GM19395 (cell line): ENCODE data around the gene INSM2.

Experiments
- ATAC-seq: cut with Tn5 transposase; IDR thresholded peaks from one replicate; pipeline ENCODE4 v1.9.1; 2021; ENCODE audit warnings: mild to moderate bottlenecking, moderate library complexity; ENCODE audit not compliant: unreplicated experiment

Gene INSM2, protein sequence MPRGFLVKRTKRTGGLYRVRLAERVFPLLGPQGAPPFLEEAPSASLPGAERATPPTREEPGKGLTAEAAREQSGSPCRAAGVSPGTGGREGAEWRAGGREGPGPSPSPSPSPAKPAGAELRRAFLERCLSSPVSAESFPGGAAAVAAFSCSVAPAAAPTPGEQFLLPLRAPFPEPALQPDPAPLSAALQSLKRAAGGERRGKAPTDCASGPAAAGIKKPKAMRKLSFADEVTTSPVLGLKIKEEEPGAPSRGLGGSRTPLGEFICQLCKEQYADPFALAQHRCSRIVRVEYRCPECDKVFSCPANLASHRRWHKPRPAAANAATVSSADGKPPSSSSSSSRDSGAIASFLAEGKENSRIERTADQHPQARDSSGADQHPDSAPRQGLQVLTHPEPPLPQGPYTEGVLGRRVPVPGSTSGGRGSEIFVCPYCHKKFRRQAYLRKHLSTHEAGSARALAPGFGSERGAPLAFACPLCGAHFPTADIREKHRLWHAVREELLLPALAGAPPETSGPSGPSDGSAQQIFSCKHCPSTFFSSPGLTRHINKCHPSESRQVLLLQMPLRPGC

GRCh38 chr14:35533357-35534207, at the start of gene INSM2:
INSM2 (plus strand) TSS chr14:35534164; CDS start chr14:35534253, 89 bp downstream.
- ATAC-seq, result peak; percentile 76

GRCh38 chr14:35492569-35493014, 41.4 kb upstream of the INSM2 start:
- no peak for ATAC-seq

DNA sequence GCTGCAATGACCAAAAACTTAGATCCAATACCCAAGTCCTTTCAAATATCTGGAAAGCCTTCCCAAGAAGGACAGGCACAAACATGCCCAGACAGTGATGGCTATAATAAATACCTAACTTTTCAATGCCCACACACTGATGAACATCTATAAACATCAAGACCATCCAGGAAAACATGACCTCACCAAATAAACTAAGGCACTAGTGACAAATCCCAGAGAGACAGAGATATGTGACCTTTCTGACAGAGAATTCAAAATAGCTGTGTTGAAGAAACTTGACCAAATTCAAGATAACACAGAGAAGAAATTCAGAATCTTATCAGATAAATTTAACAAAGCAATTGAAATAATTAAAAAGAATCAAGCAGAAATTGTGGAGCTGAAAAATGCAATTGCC, 38.7 kb upstream of the INSM2 start:
- ATAC-seq, result no peak

GRCh38 chr14:35499180-35499579, 34.8 kb upstream of the INSM2 start:
- ATAC-seq, result no peak

DNA sequence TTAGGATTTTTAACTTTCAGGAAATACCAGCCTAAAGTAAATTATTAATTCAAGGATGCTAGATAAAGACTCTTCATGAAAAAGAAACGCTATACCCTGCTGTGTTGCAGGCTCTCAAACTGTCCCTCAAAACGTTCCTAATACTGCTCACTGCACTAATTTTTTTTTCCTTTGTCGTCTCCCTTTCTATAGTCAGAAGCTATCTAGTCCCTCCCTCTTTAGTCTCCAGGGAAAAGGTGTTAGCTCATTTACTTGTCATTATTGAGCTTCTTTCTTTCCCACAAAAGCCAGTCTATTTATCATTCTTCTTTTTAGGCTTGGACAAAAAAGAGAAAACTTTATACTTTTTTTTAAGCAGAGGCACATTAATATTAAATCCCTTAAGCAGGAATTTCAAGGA, 30.3 kb upstream of the INSM2 start:
- no peak for ATAC-seq

DNA sequence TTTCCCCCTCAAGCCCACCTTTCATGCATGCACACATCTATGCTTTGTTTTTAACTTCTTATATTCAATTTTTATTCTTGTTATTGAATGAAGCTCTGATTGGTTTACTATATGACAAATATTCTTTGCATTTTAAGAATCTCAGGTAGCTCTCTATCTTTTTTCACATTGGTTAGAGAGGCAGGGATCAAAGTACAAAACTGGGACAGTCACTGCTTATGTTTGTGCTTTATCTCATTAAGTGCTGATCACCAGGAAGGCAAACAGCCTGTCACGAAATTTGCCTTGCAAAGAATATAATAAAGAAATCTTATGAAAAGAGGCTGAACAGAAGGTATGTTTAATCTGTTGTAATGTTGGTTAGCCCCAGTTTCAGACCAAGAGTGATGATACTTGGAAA, 29.7 kb upstream of the INSM2 start:
- no peak for ATAC-seq

- no peak for ATAC-seq
These were observed 27.5 kb upstream of the INSM2 start for GRCh38 chr14:35506461-35506860.

DNA sequence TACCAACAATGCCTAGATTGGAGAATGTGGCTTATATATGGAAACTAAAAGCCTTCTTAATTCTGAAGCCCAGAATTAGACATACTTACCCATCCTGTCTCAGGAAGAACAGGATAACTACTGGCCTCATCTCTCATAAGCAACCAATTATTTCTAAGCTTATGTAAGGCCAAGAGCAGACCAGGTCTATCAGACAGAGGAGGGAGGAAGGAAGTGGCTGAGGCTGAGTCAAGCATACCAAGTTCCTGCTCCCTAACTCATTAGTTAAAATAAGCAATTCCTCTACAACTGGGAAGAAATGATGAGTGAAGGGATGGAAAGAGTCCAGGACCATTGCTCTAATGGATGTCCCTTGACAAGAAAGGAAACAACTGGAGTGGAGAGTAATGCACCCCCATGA, 27.0 kb upstream of the INSM2 start:
- ATAC-seq, result no peak

DNA sequence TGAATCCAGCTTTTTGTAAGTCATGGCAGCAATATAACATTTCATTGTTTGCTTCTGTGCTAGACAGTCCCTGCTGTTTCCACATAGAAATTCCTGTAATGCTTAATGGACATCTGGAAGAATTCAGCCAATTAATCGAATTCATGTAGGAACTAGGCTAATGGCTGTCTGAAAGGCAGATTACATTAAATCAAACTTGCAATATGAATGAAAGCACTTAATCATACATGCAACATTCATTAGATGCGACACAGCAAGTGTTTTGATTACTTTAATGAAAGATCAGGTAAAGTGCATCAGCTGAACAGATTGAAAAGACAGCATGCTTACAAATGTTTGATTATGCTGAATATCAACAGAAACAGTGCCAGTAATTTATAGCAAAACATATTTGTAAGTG, 24.1 kb upstream of the INSM2 start:
- no peak for ATAC-seq

DNA sequence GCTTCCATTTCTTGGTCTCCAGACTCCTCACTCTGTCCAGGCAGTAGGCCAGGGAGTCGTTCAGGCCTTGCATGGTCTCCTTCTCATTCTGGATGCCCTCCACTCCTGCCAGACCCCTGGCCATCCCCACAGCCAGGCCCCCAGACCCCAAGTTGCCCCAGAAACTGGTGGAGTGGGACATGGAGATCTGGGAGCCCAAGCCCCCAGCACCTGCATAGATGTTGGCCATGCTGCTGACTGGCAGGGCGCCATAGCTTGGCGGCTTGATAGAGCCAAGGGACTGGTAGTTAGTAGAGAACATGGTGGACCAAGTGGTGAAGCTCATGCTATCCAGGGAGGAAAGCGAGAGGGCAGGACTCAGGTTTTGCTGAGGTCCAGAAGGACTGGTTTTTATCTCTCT, 21.2 kb upstream of the INSM2 start:
- ATAC-seq, result no peak

GRCh38 chr14:35515916-35516315, 18.0 kb upstream of the INSM2 start:
- no peak for ATAC-seq

DNA sequence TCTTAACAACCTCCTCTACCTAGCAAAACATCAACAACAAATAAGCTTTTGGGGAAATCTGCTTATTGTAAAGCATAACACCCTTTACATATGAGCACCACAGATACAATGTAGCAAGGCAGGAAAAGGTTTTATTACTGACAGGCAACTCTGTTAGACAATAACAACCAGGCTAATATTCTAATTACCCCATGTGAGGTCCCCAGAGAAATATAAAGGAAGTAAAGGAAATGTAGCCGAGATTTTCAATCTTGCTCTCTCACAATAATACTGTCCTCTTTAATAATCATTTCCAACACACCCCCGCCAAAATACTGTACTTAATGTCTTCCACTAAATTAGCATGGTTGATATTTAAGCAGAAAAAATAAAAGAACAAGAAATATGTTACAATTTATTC, 14.0 kb upstream of the INSM2 start:
- ATAC-seq, result no peak

DNA sequence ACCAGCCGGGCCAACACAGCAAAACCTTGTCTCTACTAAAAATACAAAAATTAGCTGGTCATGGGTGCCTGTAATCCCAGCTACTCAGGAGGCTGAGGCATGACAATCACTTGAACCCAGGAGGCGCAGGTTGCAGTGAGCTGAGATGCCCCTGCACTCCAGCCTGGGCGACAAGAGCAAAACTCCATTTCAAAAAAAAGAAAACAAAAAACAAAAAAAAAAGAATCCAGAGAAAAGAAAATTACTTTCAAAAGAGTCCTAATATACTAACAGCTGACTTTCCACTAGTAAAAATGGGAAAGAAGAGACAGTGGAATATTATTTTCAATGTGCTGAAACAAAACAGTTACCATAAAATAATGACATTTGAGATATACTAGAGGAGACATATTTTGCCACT, 8.3 kb upstream of the INSM2 start:
- no peak for ATAC-seq

- no peak for ATAC-seq
These were observed 7.0 kb upstream of the INSM2 start for GRCh38 chr14:35526962-35527361.

DNA sequence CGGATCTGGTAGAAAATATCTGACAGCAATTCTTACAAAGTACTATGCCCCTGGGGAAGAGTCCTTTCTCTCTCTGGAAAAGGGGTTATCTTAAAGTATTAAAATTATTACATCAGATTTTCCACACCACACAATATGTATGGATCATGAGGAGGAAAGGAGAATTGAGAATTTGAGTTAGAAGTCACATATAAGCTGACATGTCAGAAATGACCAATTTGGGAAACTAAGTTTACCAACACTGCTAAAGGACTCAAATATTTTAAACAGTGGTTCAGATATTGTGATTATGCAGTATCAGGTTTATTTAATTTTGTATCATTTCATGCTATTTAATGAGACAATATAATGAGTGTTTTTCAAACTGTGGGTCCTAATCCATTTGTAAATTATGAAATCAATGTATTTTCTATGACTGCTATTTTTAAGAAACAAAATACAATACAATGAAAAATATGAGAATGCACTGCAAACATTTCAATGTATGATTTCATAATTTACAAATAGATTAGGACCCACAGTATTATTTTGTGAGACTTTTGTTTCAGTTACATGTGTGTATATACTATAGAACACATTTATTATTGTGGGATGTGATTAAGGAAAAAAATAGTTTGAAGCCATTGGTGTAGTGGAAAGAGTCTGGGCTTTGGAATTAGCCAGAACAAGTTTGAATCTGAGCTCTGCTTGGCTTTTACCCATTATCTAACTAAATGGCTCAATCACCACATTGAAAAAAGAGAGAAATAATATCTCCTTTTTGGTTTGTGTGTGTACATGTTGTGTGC, 1.8 kb upstream of the INSM2 start:
- no peak for ATAC-seq

- ATAC-seq, result peak; percentile 12
These were observed 1.1 kb upstream of the INSM2 start for GRCh38 chr14:35532783-35533356.

DNA sequence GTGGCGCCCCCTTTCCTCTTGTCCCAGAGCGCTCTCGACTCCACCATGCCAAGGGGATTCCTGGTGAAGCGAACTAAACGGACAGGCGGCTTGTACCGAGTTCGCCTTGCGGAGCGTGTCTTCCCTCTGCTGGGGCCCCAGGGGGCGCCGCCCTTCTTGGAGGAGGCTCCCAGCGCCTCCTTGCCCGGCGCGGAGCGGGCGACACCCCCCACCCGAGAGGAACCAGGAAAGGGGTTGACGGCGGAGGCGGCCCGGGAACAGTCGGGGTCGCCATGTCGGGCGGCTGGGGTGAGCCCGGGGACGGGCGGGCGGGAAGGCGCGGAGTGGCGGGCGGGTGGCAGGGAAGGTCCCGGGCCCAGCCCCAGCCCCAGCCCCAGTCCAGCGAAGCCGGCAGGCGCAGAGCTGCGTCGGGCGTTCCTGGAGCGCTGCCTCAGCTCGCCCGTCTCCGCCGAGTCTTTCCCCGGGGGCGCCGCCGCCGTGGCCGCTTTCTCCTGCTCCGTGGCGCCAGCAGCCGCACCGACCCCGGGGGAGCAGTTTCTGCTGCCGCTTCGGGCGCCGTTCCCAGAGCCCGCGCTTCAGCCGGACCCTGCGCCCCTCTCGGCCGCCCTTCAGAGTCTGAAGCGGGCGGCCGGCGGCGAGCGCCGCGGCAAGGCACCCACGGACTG, 376 bp downstream of the INSM2 start:
- ATAC-seq, result peak; percentile 29

- ATAC-seq, result peak; percentile 58
These were observed 1.0 kb downstream of the INSM2 start for GRCh38 chr14:35534873-35535482.

GRCh38 chr14:35535483-35536112, 1.6 kb downstream of the INSM2 start:
- ATAC-seq, result no peak
